D721Med (cell line): ENCODE results near the gene DDX55.

Source experiments
- DNase-seq: peaks from one replicate; pipeline ENCODE4 v3.0.0; 2011; ENCODE audit warnings: low spot score; ENCODE audit not compliant: insufficient read length
- FAIRE-seq: peaks from 2 replicates; lab custom pipeline; 2011; peaks lifted over from hg19 to GRCh38; lab: Jason Lieb, UNC
- CTCF ChIP-seq: IDR thresholded peaks from 2 replicates; pipeline ENCODE4 v1.5.1; 2012; ENCODE audit warnings: mild to moderate bottlenecking, control low read depth; ENCODE audit not compliant: insufficient read depth; ENCODE audit errors: missing control alignments

DDX55 gene

GRCh38 chr12:123657211-123657610 is 55.3 kb downstream of the DDX55 start:
- no peak for TF ChIP-seq CTCF
- FAIRE-seq (no peak), DNase-seq (no peak)

- no peak for DNase-seq
- no peak for TF ChIP-seq CTCF
- FAIRE-seq: no peak
Observed at GRCh38 chr12:123659996-123660727, 58.3 kb downstream of the DDX55 start.

- DNase-seq: no peak
- no peak for TF ChIP-seq CTCF
- no peak for FAIRE-seq
Observed at GRCh38 chr12:123667771-123668170, 65.9 kb downstream of the DDX55 start.
